CD8-positive, alpha-beta memory T cell (primary cell): Measurements from ENCODE around the gene CLEC12A. TPM values are rescaled to one million over a fixed set of nuclear protein-coding genes. Genes with fewer than 3 reads are reported as not detected.
"Not testable (repeated sequence)": the region's sequence is repeated elsewhere in the genome, so short reads cannot be mapped to it uniquely, and the experiment has no call there.

Experiments used
- CTCF ChIA-PET: fragments of 350-600 bp; sonication (Branson Sonifier 250); formaldehyde crosslinking; loops from one replicate; lab custom pipeline; 2021; ENCODE audit warnings: antibody characterized with exemption; lab: Charles Lee
- POLR2A ChIA-PET: fragments of 350-600 bp; sonication (Branson Sonifier 250); formaldehyde crosslinking; loops from one replicate; lab custom pipeline; 2021; ENCODE audit warnings: antibody characterized with exemption; lab: Charles Lee
- DNase-seq, 5 donors: peaks; one replicate each; pipeline versions ENCODE4 v3.0.0 to v3.0.0-alpha.2; 2020 to 2022; ENCODE audit warnings: mixed read lengths in 1 of 5
- H3K27ac ChIP-seq: one replicate; pipeline ENCODE4 v1.7.0; 2013; ENCODE audit warnings: low read depth, mild to moderate bottlenecking, low read length, moderate library complexity
- H3K27me3 ChIP-seq: 2 replicates; pipeline ENCODE4 v1.7.0; 2013; ENCODE audit warnings: low read length, mild to moderate bottlenecking; ENCODE audit not compliant: insufficient read depth, poor library complexity, severe bottlenecking
- H3K36me3 ChIP-seq: 2 replicates; pipeline ENCODE4 v1.7.0; 2013; ENCODE audit warnings: mild to moderate bottlenecking, low read length, moderate library complexity; ENCODE audit not compliant: insufficient read depth
- H3K4me1 ChIP-seq: 2 replicates; pipeline ENCODE4 v1.7.0; 2013; ENCODE audit warnings: mild to moderate bottlenecking, low read length, moderate library complexity; ENCODE audit not compliant: insufficient read depth
- H3K4me3 ChIP-seq: 2 replicates; pipeline ENCODE4 v1.7.0; 2013; ENCODE audit warnings: mild to moderate bottlenecking, low read length
- H3K9me3 ChIP-seq: 2 replicates; pipeline ENCODE4 v1.7.0; 2013; ENCODE audit warnings: mild to moderate bottlenecking, low read length
- H3K27ac Mint-ChIP-seq, 8 donors: one replicate each; pipeline ENCODE4 v1.8.0; 2020 to 2021; ENCODE audit warnings: mixed read lengths in 8 of 8, mild to moderate bottlenecking in 6 of 8, inconsistent platforms in 3 of 8, moderate library complexity in 3 of 8
- H3K27me3 Mint-ChIP-seq, 2 donors: one replicate each; pipeline ENCODE4 v1.8.0; 2020 to 2021; ENCODE audit warnings: mixed read lengths in 2 of 2, mild to moderate bottlenecking in 1 of 2, moderate library complexity in 1 of 2
- H3K36me3 Mint-ChIP-seq, 3 donors: one replicate each; pipeline ENCODE4 v1.8.0; 2020 to 2021; ENCODE audit warnings: mixed read lengths in 3 of 3, inconsistent platforms in 1 of 3, mild to moderate bottlenecking in 1 of 3
- H3K4me1 Mint-ChIP-seq, 3 donors: one replicate each; pipeline ENCODE4 v1.8.0; 2020 to 2021; ENCODE audit warnings: mixed read lengths in 3 of 3, inconsistent platforms in 1 of 3, mild to moderate bottlenecking in 1 of 3
- H3K4me3 Mint-ChIP-seq, 7 donors: one replicate each; pipeline ENCODE4 v1.8.0; 2020 to 2021; ENCODE audit warnings: mixed read lengths in 7 of 7, mild to moderate bottlenecking in 6 of 7, moderate library complexity in 4 of 7, inconsistent platforms in 2 of 7
- H3K9me3 Mint-ChIP-seq, 5 donors: one replicate each; pipeline ENCODE4 v1.8.0; 2020 to 2022; ENCODE audit warnings: mixed read lengths in 5 of 5, mild to moderate bottlenecking in 3 of 5, moderate library complexity in 2 of 5, inconsistent platforms in 1 of 5
- polyA plus RNA-seq: library from polyadenylated mRNA; unstranded; fragments of 300-500 nt; fragmentation: Illumina TruSeq; gene quantifications from one replicate; pipeline ENCODE4 v1.2.3, GENCODE V29; 2021
- total RNA-seq, 2 experiments: library from RNA; stranded (reverse); gene quantifications; one replicate each; pipeline ENCODE4 v1.2.3, GENCODE V29; 2021

The CLEC12A gene
- total and polyA plus RNA-seq, 3 experiments from 2014 or later: not detected

DNA sequence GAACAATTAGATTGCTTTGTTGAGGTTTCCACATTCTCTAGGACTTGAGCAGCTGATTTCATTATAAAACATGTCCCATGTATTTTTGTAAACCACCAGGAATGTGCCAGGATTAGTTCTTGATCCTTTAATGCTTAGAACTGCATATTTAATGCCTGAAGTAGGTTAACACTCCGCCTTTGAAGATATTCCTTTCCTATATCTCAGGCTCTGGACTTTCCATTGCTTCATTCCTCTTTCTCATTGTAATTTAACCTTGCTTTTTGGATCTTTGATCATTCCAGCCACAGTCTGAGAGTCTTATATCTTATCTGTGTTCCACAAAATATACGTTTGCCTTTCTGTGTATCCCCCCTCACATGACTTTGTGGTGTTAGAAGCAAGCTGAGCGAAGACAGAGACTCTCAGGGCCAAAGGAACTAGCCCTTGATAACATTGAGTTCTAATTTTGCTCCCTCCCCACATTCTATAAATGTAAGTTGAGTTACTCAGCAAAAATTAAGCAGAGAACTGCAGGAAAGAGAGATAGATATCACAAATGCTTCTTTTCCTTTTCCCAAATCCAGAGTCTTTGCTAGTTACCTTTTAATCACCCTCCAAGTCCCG, 30.1 kb downstream of the CLEC12A start:
- Mint-ChIP-seq H3K4me1 (peaks cover 0 to 5% (median 0%) of the 10 kb centered on the region in 3 donors), H3K27me3 (peaks cover 10 to 21% of the 10 kb centered on the region in 2 donors), H3K9me3 (no peaks in the 10 kb centered on the region), H3K27ac (no peak overlapping the region), H3K36me3 (no peaks in the 10 kb centered on the region), H3K4me3 (no peak overlapping the region)
- Histone ChIP-seq H3K27ac (no peak overlapping the region), H3K4me1 (no peaks in the 10 kb centered on the region), H3K9me3 (no peaks in the 10 kb centered on the region), H3K4me3 (no peak overlapping the region), H3K27me3 (no peaks in the 10 kb centered on the region), H3K36me3 (no peaks in the 10 kb centered on the region)
- no peak for DNase-seq
- POLR2A ChIA-PET: interaction anchor here (0.7 kb wide), 1 partner anchor 47 kb away, joined by 3 read pairs; no protein-coding TSS in a partner anchor
- CTCF ChIA-PET: no interaction called here

DNA sequence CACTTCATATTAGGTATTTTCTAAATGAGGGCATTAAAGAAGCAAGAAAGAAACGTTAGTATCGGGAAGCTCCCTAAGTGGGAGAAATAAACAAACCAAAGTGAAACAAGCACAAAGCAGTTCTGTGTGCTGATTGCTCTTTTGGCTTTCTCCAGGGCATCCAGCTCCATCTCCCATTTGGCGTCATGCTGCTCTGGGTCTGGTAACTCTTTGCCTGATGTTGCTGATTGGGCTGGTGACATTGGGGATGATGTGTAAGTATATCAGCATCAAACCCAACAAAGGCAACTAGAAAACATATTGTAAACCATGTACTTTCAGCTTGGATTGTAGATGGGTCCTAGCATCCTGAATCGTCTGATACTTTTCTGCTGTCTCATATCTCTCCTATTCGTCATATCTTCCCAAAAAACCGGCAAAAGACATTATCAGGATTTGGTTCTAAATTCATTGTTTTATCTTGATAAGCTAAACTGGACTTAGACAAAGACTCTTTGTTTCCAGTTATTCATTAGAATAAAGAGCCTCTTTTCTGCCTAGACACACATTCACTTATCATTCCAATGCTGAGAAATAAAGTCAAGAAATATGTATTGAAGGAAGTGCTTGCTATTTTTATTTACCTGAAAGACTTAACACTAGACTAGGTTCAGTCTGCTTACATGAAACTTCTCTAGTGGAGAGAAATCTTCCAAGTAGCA, 41.6 kb downstream of the CLEC12A start:
- no peaks in the 10 kb centered on the region for H3K36me3 ChIP-seq
- POLR2A ChIA-PET: no interaction called here
- DNase-seq: no peak
- CTCF ChIA-PET: no interaction called here
- no peaks in the 10 kb centered on the region for H3K4me1 ChIP-seq
- no peaks in the 10 kb centered on the region for H3K4me1 Mint-ChIP-seq
- no peaks in the 10 kb centered on the region for H3K27me3 ChIP-seq
- no peak overlapping the region for H3K4me3 ChIP-seq
- no peaks in the 10 kb centered on the region for H3K36me3 Mint-ChIP-seq
- H3K27ac ChIP-seq: no peak overlapping the region
- no peak overlapping the region for H3K27ac Mint-ChIP-seq
- H3K9me3 Mint-ChIP-seq: peaks cover 0 to 2% (median 0%) of the 10 kb centered on the region in 5 donors
- no peaks in the 10 kb centered on the region for H3K9me3 ChIP-seq
- H3K27me3 Mint-ChIP-seq: peaks cover 3 to 52% of the 10 kb centered on the region in 2 donors
- H3K4me3 Mint-ChIP-seq: no peak overlapping the region

DNA sequence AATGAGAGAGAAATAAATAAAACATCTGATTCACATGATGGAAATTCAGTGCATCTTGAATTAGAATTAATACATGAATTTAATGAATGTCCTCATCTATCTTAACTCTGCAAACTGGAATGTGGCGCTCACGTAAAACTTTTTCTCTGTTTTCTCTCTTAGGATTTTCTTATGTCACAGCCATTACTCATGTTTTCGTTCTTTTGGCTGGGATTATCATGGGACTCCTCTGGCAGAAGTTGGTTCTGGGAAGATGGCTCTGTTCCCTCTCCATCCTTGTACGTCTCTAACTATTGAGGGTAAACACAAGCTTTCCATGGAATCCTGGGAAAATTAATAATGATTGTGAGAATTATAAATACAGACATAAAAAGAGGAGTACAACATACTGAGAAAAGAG, 44.2 kb downstream of the CLEC12A start:
- Histone ChIP-seq H3K36me3 (no peaks in the 10 kb centered on the region), H3K4me3 (no peak overlapping the region), H3K9me3 (no peaks in the 10 kb centered on the region), H3K27ac (no peak overlapping the region), H3K4me1 (no peaks in the 10 kb centered on the region), H3K27me3 (no peaks in the 10 kb centered on the region)
- peaks cover 0 to 2% (median 0%) of the 10 kb centered on the region in 5 donors for H3K9me3 Mint-ChIP-seq
- DNase-seq: no peak
- ChIA-PET CTCF (no interaction called here), POLR2A (no interaction called here)
- H3K4me3 Mint-ChIP-seq: no peak overlapping the region
- H3K4me1 Mint-ChIP-seq: no peaks in the 10 kb centered on the region
- no peak overlapping the region for H3K27ac Mint-ChIP-seq
- H3K27me3 Mint-ChIP-seq: peaks cover 3 to 46% of the 10 kb centered on the region in 2 donors
- no peaks in the 10 kb centered on the region for H3K36me3 Mint-ChIP-seq

DNA sequence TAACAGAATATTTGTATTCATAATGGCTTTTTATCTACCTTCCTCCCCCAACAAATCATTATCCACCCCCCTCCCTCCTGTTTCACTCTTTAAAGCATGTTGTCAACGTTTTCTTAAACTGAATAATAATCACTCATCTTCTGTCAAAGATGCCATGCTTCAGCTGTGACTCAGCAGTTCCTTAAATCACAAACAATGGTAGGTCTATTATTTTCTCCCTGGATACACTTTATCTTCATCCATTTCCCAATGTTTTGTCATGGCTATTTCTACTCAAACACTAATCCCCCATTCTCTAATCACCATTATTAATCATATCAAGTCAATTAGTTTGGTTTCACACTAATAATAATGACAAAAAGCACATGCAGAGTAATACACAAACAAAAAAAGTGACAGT, 45.7 kb downstream of the CLEC12A start:
- H3K36me3 ChIP-seq: no peaks in the 10 kb centered on the region
- no peak overlapping the region for H3K27ac ChIP-seq
- no peaks in the 10 kb centered on the region for H3K27me3 ChIP-seq
- H3K9me3 Mint-ChIP-seq: peaks cover 0 to 2% (median 0%) of the 10 kb centered on the region in 5 donors
- H3K36me3 Mint-ChIP-seq: peaks cover 0 to 4% (median 0%) of the 10 kb centered on the region in 3 donors
- ChIA-PET CTCF (no interaction called here), POLR2A (no interaction called here)
- H3K4me1 ChIP-seq: no peaks in the 10 kb centered on the region
- no peak overlapping the region for H3K27ac Mint-ChIP-seq
- peaks cover 3 to 47% of the 10 kb centered on the region in 2 donors for H3K27me3 Mint-ChIP-seq
- no peak overlapping the region for H3K4me3 ChIP-seq
- DNase-seq: no peak
- no peaks in the 10 kb centered on the region for H3K9me3 ChIP-seq
- H3K4me3 Mint-ChIP-seq: no peak overlapping the region
- H3K4me1 Mint-ChIP-seq: no peaks in the 10 kb centered on the region

DNA sequence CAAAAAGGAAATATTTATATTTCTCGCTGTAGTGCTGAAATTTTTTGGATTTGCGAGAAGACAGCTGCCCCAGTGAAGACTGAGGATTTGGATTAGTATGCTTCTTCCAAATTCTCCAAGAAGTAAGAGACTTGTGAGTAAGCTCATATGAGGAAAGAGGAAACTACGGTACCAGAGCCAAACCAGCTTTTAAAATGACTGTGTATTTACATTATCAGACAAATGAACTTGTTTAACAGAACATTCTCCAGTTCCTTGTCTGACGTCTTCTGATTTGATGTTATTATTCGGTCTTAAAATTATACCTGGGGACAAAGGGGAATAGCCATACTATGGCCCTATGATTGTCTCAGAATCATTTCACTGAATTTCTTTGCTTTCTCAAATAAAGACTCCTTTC, 47.2 kb downstream of the CLEC12A start:
- no peak for DNase-seq
- Mint-ChIP-seq H3K36me3 (peaks cover 0 to 4% (median 0%) of the 10 kb centered on the region in 3 donors), H3K27me3 (peaks cover 3 to 35% of the 10 kb centered on the region in 2 donors), H3K9me3 (peaks cover 0 to 2% (median 0%) of the 10 kb centered on the region in 5 donors), H3K4me3 (no peak overlapping the region), H3K4me1 (no peaks in the 10 kb centered on the region), H3K27ac (no peak overlapping the region)
- no peak overlapping the region for H3K27ac ChIP-seq
- no peaks in the 10 kb centered on the region for H3K4me1 ChIP-seq
- H3K9me3 ChIP-seq: no peaks in the 10 kb centered on the region
- POLR2A ChIA-PET: no interaction called here
- H3K27me3 ChIP-seq: no peaks in the 10 kb centered on the region
- no peak overlapping the region for H3K4me3 ChIP-seq
- no peaks in the 10 kb centered on the region for H3K36me3 ChIP-seq
- CTCF ChIA-PET: no interaction called here

DNA sequence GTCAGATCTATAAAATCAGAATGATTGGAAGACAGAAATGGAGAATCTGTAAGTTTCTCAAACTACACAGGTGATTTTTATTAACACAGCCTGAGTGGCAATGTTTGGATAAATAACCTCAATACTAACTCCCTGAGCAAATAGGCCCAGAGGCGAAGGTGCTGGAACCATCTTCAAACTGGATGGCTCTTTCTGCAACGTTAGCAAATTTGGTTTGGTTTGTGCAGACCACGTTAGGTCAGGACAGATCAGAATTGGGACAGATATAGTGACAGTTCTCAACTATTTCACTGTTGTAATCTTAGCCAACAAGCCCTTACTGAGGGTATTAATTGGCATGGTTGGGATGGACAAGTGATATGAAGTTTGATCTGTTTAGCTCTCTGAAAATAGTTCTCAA, 50.1 kb downstream of the CLEC12A start:
- Mint-ChIP-seq H3K27me3 (peaks cover 6 to 30% of the 10 kb centered on the region in 2 donors), H3K36me3 (peaks cover 0 to 8% (median 0%) of the 10 kb centered on the region in 3 donors), H3K27ac (no peak overlapping the region), H3K4me3 (no peak overlapping the region), H3K4me1 (no peaks in the 10 kb centered on the region), H3K9me3 (peaks cover 0 to 2% (median 0%) of the 10 kb centered on the region in 5 donors)
- Histone ChIP-seq H3K9me3 (no peaks in the 10 kb centered on the region), H3K27me3 (no peaks in the 10 kb centered on the region), H3K27ac (no peak overlapping the region), H3K36me3 (no peaks in the 10 kb centered on the region), H3K4me3 (no peak overlapping the region), H3K4me1 (no peaks in the 10 kb centered on the region)
- CTCF ChIA-PET: no interaction called here
- no peak for DNase-seq
- POLR2A ChIA-PET: no interaction called here

DNA sequence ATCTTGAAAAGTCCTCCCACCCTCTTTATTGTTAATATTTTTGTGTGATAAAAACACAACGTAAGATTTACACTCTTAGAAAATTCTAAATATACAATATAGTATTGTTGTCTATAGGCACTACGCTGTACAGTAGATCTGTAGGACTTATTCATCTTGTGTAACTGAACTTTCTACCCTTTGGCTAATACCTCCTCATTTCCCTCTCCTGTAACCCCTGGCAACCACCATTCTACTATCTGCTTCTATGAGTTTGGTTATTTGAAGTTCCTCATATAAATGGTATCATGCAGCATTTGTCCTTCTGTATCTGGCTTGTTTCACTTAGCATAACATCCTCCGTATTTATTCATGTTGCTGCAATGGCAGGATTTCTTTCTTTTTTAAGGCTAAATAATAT, 54.0 kb downstream of the CLEC12A start:
- ChIA-PET CTCF (no interaction called here), POLR2A (no interaction called here)
- no peaks in the 10 kb centered on the region for H3K4me1 ChIP-seq
- H3K36me3 Mint-ChIP-seq: peaks cover 0 to 8% (median 0%) of the 10 kb centered on the region in 3 donors
- DNase-seq: no peak
- no peak overlapping the region for H3K27ac ChIP-seq
- H3K9me3 Mint-ChIP-seq: no peaks in the 10 kb centered on the region
- no peaks in the 10 kb centered on the region for H3K4me1 Mint-ChIP-seq
- H3K36me3 ChIP-seq: no peaks in the 10 kb centered on the region
- no peaks in the 10 kb centered on the region for H3K27me3 ChIP-seq
- H3K9me3 ChIP-seq: no peaks in the 10 kb centered on the region
- no peak overlapping the region for H3K4me3 Mint-ChIP-seq
- no peak overlapping the region for H3K4me3 ChIP-seq
- peaks cover 6 to 15% of the 10 kb centered on the region in 2 donors for H3K27me3 Mint-ChIP-seq
- no peak overlapping the region for H3K27ac Mint-ChIP-seq

DNA sequence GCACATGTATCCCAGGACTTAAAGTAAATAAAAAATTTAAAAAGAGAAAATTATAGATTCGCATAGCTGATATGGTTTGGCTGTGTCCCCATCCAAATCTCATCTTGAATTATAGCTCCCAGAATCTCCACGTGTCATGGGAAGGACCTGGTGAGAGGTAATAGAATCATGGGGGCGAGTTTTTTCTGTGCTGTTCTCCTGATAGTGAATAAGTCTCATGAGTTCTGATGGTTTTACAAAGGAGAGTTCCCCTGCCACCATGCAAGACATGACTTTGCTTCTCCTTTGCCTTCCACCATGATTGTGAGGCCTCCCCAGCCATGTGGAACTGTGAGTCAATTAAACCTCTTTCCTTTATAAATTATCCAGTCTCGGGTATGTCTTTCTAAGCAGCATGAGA, 55.5 kb downstream of the CLEC12A start:
- H3K36me3 ChIP-seq, H3K4me3 ChIP-seq, H3K27ac ChIP-seq, H3K36me3 Mint-ChIP-seq, CTCF ChIA-PET, H3K4me1 ChIP-seq, H3K27me3 ChIP-seq, H3K4me3 Mint-ChIP-seq, H3K9me3 ChIP-seq, H3K27ac Mint-ChIP-seq, H3K4me1 Mint-ChIP-seq, DNase-seq, H3K9me3 Mint-ChIP-seq, POLR2A ChIA-PET: not testable (repeated sequence)
- H3K27me3 Mint-ChIP-seq: peaks cover 6 to 12% of the 10 kb centered on the region in 2 donors
